H1 (cell line): ENCODE data around the gene IGLL1. TPM values are rescaled to one million over a fixed set of nuclear protein-coding genes. Genes with fewer than 3 reads are reported as not detected.

Experiments used
- CTCF ChIA-PET: fragments of 300-600 bp; sonication (Branson Sonifier 250); formaldehyde crosslinking; loops from one replicate; lab custom pipeline; 2021; ENCODE audit not compliant: partially characterized antibody; lab: Charles Lee
- POLR2A ChIA-PET: fragments of 300-600 bp; sonication (Branson Sonifier 250); formaldehyde crosslinking; loops from one replicate; lab custom pipeline; 2021; ENCODE audit warnings: inconsistent platforms; ENCODE audit not compliant: partially characterized antibody; lab: Charles Lee
- DNase-seq, 2 experiments: peaks; one replicate each; pipeline versions ENCODE4 v3.0.0 to v3.0.0-alpha.2; 2010 to 2022; ENCODE audit warnings: low spot score in 2 of 2, low read depth in 1 of 2, mixed read lengths in 1 of 2
- FAIRE-seq: peaks from 2 replicates; lab custom pipeline; 2011; peaks lifted over from hg19 to GRCh38; lab: Jason Lieb, UNC
- H2AFZ ChIP-seq: 2 replicates; pipeline ENCODE4 v1.8.1; 2012; ENCODE audit warnings: low read length, inconsistent platforms
- H2AK5ac ChIP-seq: 2 replicates; pipeline ENCODE4 v1.6.1; 2013; ENCODE audit warnings: low read depth, low read length
- H2BK120ac ChIP-seq: replicated peaks from 2 replicates; pipeline ENCODE3; 2013; ENCODE audit warnings: low read depth, low read length, inconsistent platforms
- H2BK12ac ChIP-seq: 2 replicates; pipeline ENCODE4 v1.6.1; 2013; ENCODE audit warnings: low read depth, low read length
- H2BK15ac ChIP-seq: 2 replicates; pipeline ENCODE4 v1.6.1; 2013; ENCODE audit warnings: low read length
- H2BK20ac ChIP-seq: 2 replicates; pipeline ENCODE4 v1.6.1; 2013; ENCODE audit warnings: low read length
- H2BK5ac ChIP-seq: 2 replicates; pipeline ENCODE4 v1.6.1; 2013; ENCODE audit warnings: low read depth, low read length
- H3K14ac ChIP-seq: 2 replicates; pipeline ENCODE4 v1.6.1; 2013; ENCODE audit warnings: inconsistent platforms; ENCODE audit not compliant: insufficient read length
- H3K18ac ChIP-seq: 2 replicates; pipeline ENCODE4 v1.6.1; 2013; ENCODE audit warnings: low read length; ENCODE audit errors: extremely low read depth
- H3K23ac ChIP-seq: 2 replicates; pipeline ENCODE4 v1.6.1; 2013; ENCODE audit warnings: inconsistent platforms; ENCODE audit not compliant: insufficient read length
- H3K23me2 ChIP-seq: 2 replicates; pipeline ENCODE4 v1.6.1; 2013; ENCODE audit warnings: low read depth, low read length
- H3K27ac ChIP-seq: 2 replicates; pipeline ENCODE4 v1.6.1; 2011; ENCODE audit warnings: low read depth, low read length, inconsistent platforms
- H3K27me3 ChIP-seq, 4 experiments: replicated peaks in 1 of 4; 1 replicate in 1 of 4; 2 replicates in 3 of 4; pipeline versions ENCODE4 v1.6.1 to v1.8.1; 2011 to 2013; ENCODE audit warnings: low read length in 3 of 4, mild to moderate bottlenecking in 3 of 4, inconsistent platforms in 2 of 4, mixed read lengths in 2 of 4, moderate library complexity in 1 of 4; ENCODE audit not compliant: control insufficient read depth in 3 of 4, insufficient read depth in 3 of 4; ENCODE audit errors: extremely low read depth in 1 of 4
- H3K36me3 ChIP-seq, 4 experiments: 2 replicates each; pipeline versions ENCODE4 v1.6.1 to v1.8.1; 2011 to 2013; ENCODE audit warnings: mild to moderate bottlenecking in 4 of 4, low read length in 3 of 4, moderate library complexity in 2 of 4, control low read depth in 1 of 4, inconsistent platforms in 1 of 4; ENCODE audit not compliant: insufficient read depth in 4 of 4, control insufficient read depth in 2 of 4
- H3K4ac ChIP-seq: replicated peaks from 2 replicates; pipeline ENCODE3; 2013; ENCODE audit warnings: low read length, low read depth, mixed read lengths, inconsistent platforms; ENCODE audit not compliant: insufficient read length
- H3K4me1 ChIP-seq, 4 experiments: replicated peaks in 1 of 4; 1 replicate in 1 of 4; 2 replicates in 3 of 4; pipeline versions ENCODE4 v1.6.1 to v1.8.1; 2011 to 2013; ENCODE audit warnings: low read length in 3 of 4, inconsistent platforms in 2 of 4, mixed read lengths in 1 of 4; ENCODE audit not compliant: insufficient read depth in 4 of 4, control insufficient read depth in 3 of 4
- H3K4me2 ChIP-seq, 2 experiments: 2 replicates each; pipeline versions ENCODE4 v1.6.1 to v1.8.1; 2011 to 2013; ENCODE audit warnings: low read depth in 2 of 2, low read length in 2 of 2, control low read depth in 1 of 2, inconsistent platforms in 1 of 2, mild to moderate bottlenecking in 1 of 2; ENCODE audit not compliant: insufficient read depth in 1 of 2
- H3K4me3 ChIP-seq, 4 experiments: fragments of 200-600, 300-600 bp in 1 of 4; sonication (generic), shearing (Covaris generic), sonication (Bioruptor Twin) in 1 of 4; 2 replicates each; pipeline versions ENCODE4 v1.5.1 to v1.8.1; 2011 to 2016; ENCODE audit warnings: low read length in 4 of 4, low read depth in 3 of 4, control low read depth in 2 of 4, inconsistent platforms in 2 of 4, mild to moderate bottlenecking in 2 of 4, mixed read lengths in 1 of 4, moderate library complexity in 1 of 4; ENCODE audit not compliant: insufficient read depth in 2 of 4; ENCODE audit errors: extremely low read depth in 1 of 4
- H3K56ac ChIP-seq: replicated peaks from 2 replicates; pipeline ENCODE3; 2013; ENCODE audit warnings: low read depth, mild to moderate bottlenecking, mixed read lengths, low read length, inconsistent platforms; ENCODE audit not compliant: insufficient read length
- H3K79me1 ChIP-seq: 2 replicates; pipeline ENCODE4 v1.6.1; 2013; ENCODE audit warnings: low read depth, low read length, control low read depth
- H3K79me2 ChIP-seq, 2 experiments: 2 replicates each; pipeline versions ENCODE4 v1.6.1 to v1.8.1; 2012 to 2013; ENCODE audit warnings: low read length in 2 of 2, mild to moderate bottlenecking in 2 of 2, inconsistent platforms in 1 of 2; ENCODE audit not compliant: insufficient read depth in 2 of 2, control insufficient read depth in 1 of 2
- H3K9ac ChIP-seq, 4 experiments: replicated peaks in 1 of 4; 1 replicate in 1 of 4; 2 replicates in 3 of 4; pipeline versions ENCODE4 v1.6.1 to v1.8.1; 2011 to 2013; ENCODE audit warnings: low read depth in 3 of 4, low read length in 3 of 4, control low read depth in 2 of 4, mild to moderate bottlenecking in 2 of 4, moderate library complexity in 2 of 4, inconsistent platforms in 1 of 4; ENCODE audit errors: extremely low read depth in 1 of 4
- H3K9me3 ChIP-seq, 2 experiments: 2 replicates each; pipeline versions ENCODE4 v1.6.1 to v1.8.1; 2012 to 2013; ENCODE audit warnings: mild to moderate bottlenecking in 2 of 2, moderate library complexity in 2 of 2, control low read depth in 1 of 2, inconsistent platforms in 1 of 2, low read depth in 1 of 2, low read length in 1 of 2, mixed read lengths in 1 of 2; ENCODE audit not compliant: insufficient read depth in 2 of 2
- H4K20me1 ChIP-seq, 2 experiments: replicated peaks in 1 of 2; 2 replicates each; pipeline versions ENCODE3 to v1.8.1; 2011 to 2013; ENCODE audit warnings: inconsistent platforms in 2 of 2, low read length in 2 of 2, mild to moderate bottlenecking in 1 of 2; ENCODE audit not compliant: insufficient read depth in 2 of 2, control insufficient read depth in 1 of 2
- H4K5ac ChIP-seq: 2 replicates; pipeline ENCODE4 v1.6.1; 2013; ENCODE audit warnings: low read length, low read depth, mixed read lengths, inconsistent platforms; ENCODE audit not compliant: insufficient read length
- H4K8ac ChIP-seq: 2 replicates; pipeline ENCODE4 v1.8.0; 2013; ENCODE audit warnings: mild to moderate bottlenecking, moderate library complexity, low read length, inconsistent platforms; ENCODE audit not compliant: insufficient read depth; ENCODE audit errors: extremely low read depth
- H4K91ac ChIP-seq: replicated peaks from 2 replicates; pipeline ENCODE3; 2013; ENCODE audit warnings: low read length, mixed read lengths, inconsistent platforms; ENCODE audit not compliant: insufficient read length
- CREB1 ChIP-seq: IDR thresholded peaks from 2 replicates; pipeline ENCODE4 v1.6.1; 2012; ENCODE audit warnings: inconsistent platforms
- RAD21 ChIP-seq, 2 experiments: IDR thresholded peaks in 1 of 2; conservative IDR thresholded peaks in 1 of 2; 2 replicates each; pipeline ENCODE4 v1.6.1; 2011; ENCODE audit warnings: low read depth in 2 of 2, low read length in 2 of 2, improper control_type of control experiment in 1 of 2, inconsistent platforms in 1 of 2, mild to moderate bottlenecking in 1 of 2, moderate library complexity in 1 of 2
- SIN3A ChIP-seq, 2 experiments: IDR thresholded peaks in 1 of 2; conservative IDR thresholded peaks in 1 of 2; 2 replicates each; pipeline ENCODE4 v1.6.1; 2011 to 2012; ENCODE audit warnings: low read length in 2 of 2, improper control_type of control experiment in 1 of 2, low read depth in 1 of 2, mild to moderate bottlenecking in 1 of 2
- SP1 ChIP-seq: IDR thresholded peaks from 2 replicates; pipeline ENCODE4 v1.6.1; 2011; ENCODE audit warnings: low read depth, low read length
- TBP ChIP-seq: IDR thresholded peaks from 2 replicates; pipeline ENCODE4 v1.6.1; 2011; ENCODE audit warnings: low read depth, low read length, improper control_type of control experiment
- YY1 ChIP-seq: IDR thresholded peaks from 2 replicates; pipeline ENCODE4 v1.6.1; 2011; ENCODE audit warnings: low read depth, mild to moderate bottlenecking, low read length
- WGBS, 2 experiments: shearing (Covaris generic) in 1 of 2; methylation state at CpG; one replicate each; pipeline versions ENCODE4 v1.1.6 to v1.1.7; 2013 to 2015; ENCODE audit warnings: low lambda C conversion rate in 2 of 2, mixed read lengths in 2 of 2, inconsistent platforms in 1 of 2, low coverage in 1 of 2, missing lambda C conversion rate in 1 of 2; ENCODE audit not compliant: insufficient replicate concordance in 2 of 2, insufficient coverage in 1 of 2, insufficient read length in 1 of 2; ENCODE audit errors: extremely low coverage in 1 of 2, missing lambda C conversion rate in 1 of 2; 5-methylcytosine and 5-hydroxymethylcytosine counted together
- polyA plus RNA-seq, 7 experiments: library from polyadenylated mRNA; depleted of rRNA in 3 of 7; stranded (reverse) in 5 of 7; unstranded in 2 of 7; fragments of >200 nt in 5 of 7; fragments of 200-250 nt in 2 of 7; gene quantifications; 1 replicate in 5 of 7; 2 replicates in 1 of 7; 4 replicates in 1 of 7; pipeline versions ENCODE4 v1.2.1 to v1.2.3, GENCODE V29; 2011 to 2013; ENCODE audit warnings: missing spikeins in 2 of 7, mixed read lengths in 2 of 7
- total RNA-seq: library from RNA; stranded (reverse); fragmentation: NEBNext Ultra II Directional; extraction: Animal tissue kit (Norgen Biotek cat#: 25700); gene quantifications from 2 replicates; pipeline ENCODE4 v1.2.1, GENCODE V29; 2021
- TF ChIP-seq, protein P1 (sequence below): IDR thresholded peaks from 2 replicates; pipeline ENCODE4 v1.6.1; 2012; ENCODE audit warnings: inconsistent platforms
- TF ChIP-seq, protein P2 (sequence below), 3 experiments: IDR thresholded peaks; 1 replicate in 2 of 3; 2 replicates in 1 of 3; pipeline versions ENCODE4 v1.5.1 to v1.6.1; 2011; ENCODE audit warnings: low read length in 3 of 3, mild to moderate bottlenecking in 3 of 3, inconsistent platforms in 2 of 3, low read depth in 1 of 3, moderate library complexity in 1 of 3; ENCODE audit not compliant: insufficient read depth in 1 of 3; ENCODE audit errors: control extremely low read depth in 1 of 3

IGLL1 gene
- total and polyA plus RNA-seq, 2 of the 8 experiments (the other 6 are each of a cell fraction or from before 2014, with no cell fraction given) = not detected

DNA sequence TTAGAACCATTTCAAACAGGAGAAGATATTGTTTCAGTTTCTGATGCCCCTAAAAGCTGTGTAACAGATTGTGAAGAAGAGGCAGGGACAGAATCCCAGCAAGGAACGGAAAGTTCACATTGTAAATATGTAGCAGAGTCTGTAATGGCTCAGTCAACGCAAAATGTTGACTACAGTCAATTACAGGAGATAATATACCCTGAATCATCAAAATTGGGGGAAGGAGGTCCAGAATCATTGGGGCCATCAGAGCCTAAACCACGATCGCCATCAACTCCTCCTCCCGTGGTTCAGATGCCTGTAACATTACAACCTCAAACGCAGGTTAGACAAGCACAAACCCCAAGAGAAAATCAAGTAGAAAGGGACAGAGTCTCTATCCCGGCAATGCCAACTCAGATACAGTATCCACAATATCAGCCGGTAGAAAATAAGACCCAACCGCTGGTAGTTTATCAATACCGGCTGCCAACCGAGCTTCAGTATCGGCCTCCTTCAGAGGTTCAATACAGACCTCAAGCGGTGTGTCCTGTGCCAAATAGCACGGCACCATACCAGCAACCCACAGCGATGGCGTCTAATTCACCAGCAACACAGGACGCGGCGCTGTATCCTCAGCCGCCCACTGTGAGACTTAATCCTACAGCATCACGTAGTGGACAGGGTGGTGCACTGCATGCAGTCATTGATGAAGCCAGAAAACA lies 40.8 kb downstream of the IGLL1 start:
- H3K27ac ChIP-seq = no peak overlapping the region
- peak overlapping the region; percentile 68; the same call in 1 of the 2 replicates for H2BK12ac ChIP-seq
- no peaks in the 10 kb centered on the region for H3K9me3 ChIP-seq
- DNase-seq (peak; percentile 56 to 82), FAIRE-seq (peak; percentile 81)
- no peaks in the 10 kb centered on the region for H3K79me1 ChIP-seq
- H3K4me3 ChIP-seq = no peak overlapping the region
- peaks cover 0 to 7% (median 4%) of the 10 kb centered on the region in 4 experiments; a peak in 4 of 7 replicates for H3K27me3 ChIP-seq
- no peak overlapping the region for H4K8ac ChIP-seq
- ChIA-PET POLR2A (no interaction called here), CTCF (interaction anchor here (0.5 to 1.8 kb wide), 8 partner anchors 28 to 266 kb away, joined by 3 to 6 read pairs (median 4); partner anchors contain the start of gene IGLL1)
- H2BK5ac ChIP-seq = no peak overlapping the region
- H3K36me3 ChIP-seq = no peaks in the 10 kb centered on the region
- no peak overlapping the region for H2BK120ac ChIP-seq
- no peaks in the 10 kb centered on the region for H4K20me1 ChIP-seq
- H2BK15ac ChIP-seq = 0 out of 2 replicates have a peak overlapping the region, but pooled peaks have one; percentile 88
- WGBS, 2 experiments = 44% methylated on average over 21 of the region's 21 CpGs; no CpG with 5 or more reads in 1 of the 2 experiments
- H3K14ac ChIP-seq = no peak overlapping the region
- H2AFZ ChIP-seq = peak overlapping the region; percentile 28; the same call in 1 of the 2 replicates
- H3K4me2 ChIP-seq = peak overlapping the region in 1 of 2 experiments; percentile 41; a peak in 3 of 4 replicates
- no peak overlapping the region for H2AK5ac ChIP-seq
- TF ChIP-seq, protein P1, sequence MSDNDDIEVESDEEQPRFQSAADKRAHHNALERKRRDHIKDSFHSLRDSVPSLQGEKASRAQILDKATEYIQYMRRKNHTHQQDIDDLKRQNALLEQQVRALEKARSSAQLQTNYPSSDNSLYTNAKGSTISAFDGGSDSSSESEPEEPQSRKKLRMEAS = no peak
- TF ChIP-seq CREB1 (peak; percentile 55; the same call in 1 of the 2 replicates), TBP (no peak), YY1 (peak; percentile 75; the same call in 1 of the 2 replicates), RAD21 (IDR thresholded peaks at IDR 0.05 in 1 of 2, conservative IDR thresholded peaks at IDR 0.05 in 1 of 2; ENCODE audit: low read depth in 2 of 2, low read length in 2 of 2) (peak; percentile 86 to 91), SIN3A (conservative IDR thresholded peaks at IDR 0.05 in 1 of 2, IDR thresholded peaks at IDR 0.05 in 1 of 2; ENCODE audit: low read depth in 1 of 2, low read length in 2 of 2) (0 out of 4 replicates have a peak, but pooled peaks of 1 of the 2 experiments have one; percentile 28), SP1 (no peak)
- TF ChIP-seq, protein P2, sequence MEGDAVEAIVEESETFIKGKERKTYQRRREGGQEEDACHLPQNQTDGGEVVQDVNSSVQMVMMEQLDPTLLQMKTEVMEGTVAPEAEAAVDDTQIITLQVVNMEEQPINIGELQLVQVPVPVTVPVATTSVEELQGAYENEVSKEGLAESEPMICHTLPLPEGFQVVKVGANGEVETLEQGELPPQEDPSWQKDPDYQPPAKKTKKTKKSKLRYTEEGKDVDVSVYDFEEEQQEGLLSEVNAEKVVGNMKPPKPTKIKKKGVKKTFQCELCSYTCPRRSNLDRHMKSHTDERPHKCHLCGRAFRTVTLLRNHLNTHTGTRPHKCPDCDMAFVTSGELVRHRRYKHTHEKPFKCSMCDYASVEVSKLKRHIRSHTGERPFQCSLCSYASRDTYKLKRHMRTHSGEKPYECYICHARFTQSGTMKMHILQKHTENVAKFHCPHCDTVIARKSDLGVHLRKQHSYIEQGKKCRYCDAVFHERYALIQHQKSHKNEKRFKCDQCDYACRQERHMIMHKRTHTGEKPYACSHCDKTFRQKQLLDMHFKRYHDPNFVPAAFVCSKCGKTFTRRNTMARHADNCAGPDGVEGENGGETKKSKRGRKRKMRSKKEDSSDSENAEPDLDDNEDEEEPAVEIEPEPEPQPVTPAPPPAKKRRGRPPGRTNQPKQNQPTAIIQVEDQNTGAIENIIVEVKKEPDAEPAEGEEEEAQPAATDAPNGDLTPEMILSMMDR (IDR thresholded peaks at IDR 0.05; ENCODE audit: control extremely low read depth in 1 of 3, insufficient read depth in 1 of 3, low read depth in 1 of 3, low read length in 3 of 3) = peak; percentile 88 to 98 (median 90)
- no peak overlapping the region for H4K5ac ChIP-seq
- H4K91ac ChIP-seq = no peak overlapping the region
- H3K9ac ChIP-seq = no peak overlapping the region; a peak in 2 of 7 replicates
- H3K4ac ChIP-seq = no peak overlapping the region
- peaks cover 2% of the 10 kb centered on the region; the same call in 1 of the 2 replicates for H3K23me2 ChIP-seq
- H2BK20ac ChIP-seq = no peak overlapping the region; the same call in 1 of the 2 replicates
- H3K18ac ChIP-seq = no peak overlapping the region; the same call in 1 of the 2 replicates
- H3K79me2 ChIP-seq = no peaks in the 10 kb centered on the region
- H3K23ac ChIP-seq = no peak overlapping the region
- H3K4me1 ChIP-seq = peaks cover 20 to 34% (median 23%) of the 10 kb centered on the region in 4 experiments
- H3K56ac ChIP-seq = no peak overlapping the region
